Ishikawa (cell line): ENCODE measurements around the gene HELQ.

ENCODE experiments used
- CEBPB ChIP-seq: IDR thresholded peaks from 2 replicates; pipeline ENCODE4 v1.6.1; 2012
- CREB1 ChIP-seq: IDR thresholded peaks from 2 replicates; pipeline ENCODE4 v1.6.1; 2012; ENCODE audit warnings: low read depth
- EGR1 ChIP-seq: IDR thresholded peaks from 2 replicates; pipeline ENCODE4 v1.6.1; 2012
- EP300 ChIP-seq: IDR thresholded peaks from 2 replicates; pipeline ENCODE4 v1.6.1; 2012; ENCODE audit warnings: borderline replicate concordance
- FOXM1 ChIP-seq: IDR thresholded peaks from 2 replicates; pipeline ENCODE4 v1.6.1; 2012; ENCODE audit warnings: low read depth, borderline replicate concordance
- MAX ChIP-seq: IDR thresholded peaks from 2 replicates; pipeline ENCODE4 v1.6.1; 2012
- NFIC ChIP-seq: IDR thresholded peaks from 2 replicates; pipeline ENCODE4 v1.6.1; 2012
- RAD21 ChIP-seq: IDR thresholded peaks from 2 replicates; pipeline ENCODE4 v1.6.1; 2012; ENCODE audit warnings: low read depth
- TAF1 ChIP-seq: IDR thresholded peaks from 2 replicates; pipeline ENCODE4 v1.6.1; 2012; ENCODE audit warnings: low read depth, mild to moderate bottlenecking
- TCF12 ChIP-seq: IDR thresholded peaks from 2 replicates; pipeline ENCODE4 v1.6.1; 2012; ENCODE audit warnings: low read depth
- TEAD4 ChIP-seq: IDR thresholded peaks from 2 replicates; pipeline ENCODE4 v1.6.1; 2012
- YY1 ChIP-seq: IDR thresholded peaks from 2 replicates; pipeline ENCODE4 v1.6.1; 2012; ENCODE audit warnings: low read depth
- ZBTB7A ChIP-seq: IDR thresholded peaks from 2 replicates; pipeline ENCODE4 v1.6.1; 2012; ENCODE audit warnings: low read depth
- TF ChIP-seq, protein P1 (sequence below): IDR thresholded peaks from 2 replicates; pipeline ENCODE4 v1.6.1; 2012
- TF ChIP-seq, protein P2 (sequence below): IDR thresholded peaks from 2 replicates; pipeline ENCODE4 v1.6.1; 2012; ENCODE audit warnings: low read depth, mild to moderate bottlenecking

HELQ gene

GRCh38 chr4:83387476-83388312 lies 67.9 kb downstream of the HELQ start:
- TF ChIP-seq ZBTB7A (no peak), EP300 (no peak), EGR1 (no peak), TAF1 (no peak), CREB1 (no peak), RAD21 (no peak), CEBPB (no peak)
- TF ChIP-seq, protein P1, sequence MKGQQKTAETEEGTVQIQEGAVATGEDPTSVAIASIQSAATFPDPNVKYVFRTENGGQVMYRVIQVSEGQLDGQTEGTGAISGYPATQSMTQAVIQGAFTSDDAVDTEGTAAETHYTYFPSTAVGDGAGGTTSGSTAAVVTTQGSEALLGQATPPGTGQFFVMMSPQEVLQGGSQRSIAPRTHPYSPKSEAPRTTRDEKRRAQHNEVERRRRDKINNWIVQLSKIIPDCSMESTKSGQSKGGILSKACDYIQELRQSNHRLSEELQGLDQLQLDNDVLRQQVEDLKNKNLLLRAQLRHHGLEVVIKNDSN = no peak

DNA sequence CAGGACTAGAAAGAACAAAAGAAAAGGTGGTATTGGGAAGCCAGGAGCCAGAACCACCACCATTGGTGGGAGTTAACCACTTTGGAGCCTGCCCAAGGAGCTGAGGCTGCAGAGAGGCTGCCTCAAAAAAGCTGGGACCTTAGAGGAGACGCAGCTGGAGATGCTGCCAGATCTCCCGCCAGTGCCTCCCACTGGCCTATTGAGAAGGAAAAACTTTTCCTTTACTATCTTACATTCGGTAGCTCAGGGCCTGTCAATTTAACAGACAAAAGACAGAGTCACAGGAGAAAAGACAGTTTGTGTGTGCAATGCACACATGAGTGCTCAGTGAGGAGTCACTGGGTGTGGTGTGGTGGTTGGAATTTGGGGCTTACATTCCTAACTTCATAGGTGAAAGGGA lies 68.6 kb downstream of the HELQ start:
- peak; percentile 48; the same call in 1 of the 2 replicates for TF ChIP-seq TEAD4
- TF ChIP-seq, protein P1 = no peak
- no peak for TF ChIP-seq CEBPB
- TF ChIP-seq NFIC = peak; percentile 18; the same call in 1 of the 2 replicates
- peak; percentile 21; the same call in 1 of the 2 replicates for TF ChIP-seq RAD21
- TF ChIP-seq EP300 = no peak
- TF ChIP-seq MAX = 0 out of 2 replicates have a peak, but pooled peaks have one; percentile 24

DNA sequence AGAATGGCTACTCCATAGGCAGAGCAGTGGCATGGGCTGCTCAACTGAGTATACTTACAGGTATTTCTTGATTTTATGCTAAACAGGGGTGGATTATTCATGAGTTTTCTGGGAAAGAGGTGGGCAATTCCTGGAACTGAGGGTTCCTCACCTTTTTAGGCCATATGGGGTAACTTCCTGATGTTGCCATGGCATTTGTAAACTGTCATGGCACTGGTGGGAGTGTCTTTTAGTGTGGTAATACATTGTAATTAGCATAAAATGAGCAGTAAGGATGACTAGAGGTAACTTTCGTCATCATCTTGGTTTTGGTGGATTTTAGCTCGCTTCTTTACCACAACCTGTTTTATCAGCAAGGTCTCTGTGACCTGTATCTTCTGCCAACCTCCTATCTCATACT lies 72.8 kb downstream of the HELQ start:
- TF ChIP-seq TCF12 (no peak), RAD21 (no peak)
- TF ChIP-seq, protein P2, sequence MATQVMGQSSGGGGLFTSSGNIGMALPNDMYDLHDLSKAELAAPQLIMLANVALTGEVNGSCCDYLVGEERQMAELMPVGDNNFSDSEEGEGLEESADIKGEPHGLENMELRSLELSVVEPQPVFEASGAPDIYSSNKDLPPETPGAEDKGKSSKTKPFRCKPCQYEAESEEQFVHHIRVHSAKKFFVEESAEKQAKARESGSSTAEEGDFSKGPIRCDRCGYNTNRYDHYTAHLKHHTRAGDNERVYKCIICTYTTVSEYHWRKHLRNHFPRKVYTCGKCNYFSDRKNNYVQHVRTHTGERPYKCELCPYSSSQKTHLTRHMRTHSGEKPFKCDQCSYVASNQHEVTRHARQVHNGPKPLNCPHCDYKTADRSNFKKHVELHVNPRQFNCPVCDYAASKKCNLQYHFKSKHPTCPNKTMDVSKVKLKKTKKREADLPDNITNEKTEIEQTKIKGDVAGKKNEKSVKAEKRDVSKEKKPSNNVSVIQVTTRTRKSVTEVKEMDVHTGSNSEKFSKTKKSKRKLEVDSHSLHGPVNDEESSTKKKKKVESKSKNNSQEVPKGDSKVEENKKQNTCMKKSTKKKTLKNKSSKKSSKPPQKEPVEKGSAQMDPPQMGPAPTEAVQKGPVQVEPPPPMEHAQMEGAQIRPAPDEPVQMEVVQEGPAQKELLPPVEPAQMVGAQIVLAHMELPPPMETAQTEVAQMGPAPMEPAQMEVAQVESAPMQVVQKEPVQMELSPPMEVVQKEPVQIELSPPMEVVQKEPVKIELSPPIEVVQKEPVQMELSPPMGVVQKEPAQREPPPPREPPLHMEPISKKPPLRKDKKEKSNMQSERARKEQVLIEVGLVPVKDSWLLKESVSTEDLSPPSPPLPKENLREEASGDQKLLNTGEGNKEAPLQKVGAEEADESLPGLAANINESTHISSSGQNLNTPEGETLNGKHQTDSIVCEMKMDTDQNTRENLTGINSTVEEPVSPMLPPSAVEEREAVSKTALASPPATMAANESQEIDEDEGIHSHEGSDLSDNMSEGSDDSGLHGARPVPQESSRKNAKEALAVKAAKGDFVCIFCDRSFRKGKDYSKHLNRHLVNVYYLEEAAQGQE = no peak

DNA sequence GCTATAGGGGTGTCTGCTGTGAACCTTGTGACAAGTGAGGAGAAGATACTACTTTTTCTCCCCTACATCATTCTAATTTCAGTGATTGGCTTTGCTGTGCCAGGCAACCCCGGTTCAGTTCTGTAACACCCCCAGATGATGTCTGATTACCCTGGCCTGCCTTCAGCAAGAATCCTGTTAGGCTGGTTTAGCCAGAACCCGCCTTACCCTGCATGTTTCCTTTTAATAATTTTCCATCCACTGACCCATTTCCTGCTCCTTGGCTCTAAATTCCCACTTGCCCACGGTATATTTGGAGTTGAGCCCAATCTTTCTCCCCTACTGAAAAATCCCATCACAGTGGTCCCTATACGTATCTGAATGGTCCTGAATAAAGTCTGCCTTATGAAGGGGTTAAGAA lies 74.5 kb downstream of the HELQ start:
- TF ChIP-seq TEAD4 (peak; percentile 73), NFIC (peak; percentile 61; the same call in 1 of the 2 replicates), TCF12 (peak; percentile 62), EP300 (peak; percentile 75; the same call in 1 of the 2 replicates), FOXM1 (peak; percentile 46; the same call in 1 of the 2 replicates), YY1 (no peak)
- TF ChIP-seq, protein P2 = no peak
- TF ChIP-seq, protein P1 = no peak

DNA sequence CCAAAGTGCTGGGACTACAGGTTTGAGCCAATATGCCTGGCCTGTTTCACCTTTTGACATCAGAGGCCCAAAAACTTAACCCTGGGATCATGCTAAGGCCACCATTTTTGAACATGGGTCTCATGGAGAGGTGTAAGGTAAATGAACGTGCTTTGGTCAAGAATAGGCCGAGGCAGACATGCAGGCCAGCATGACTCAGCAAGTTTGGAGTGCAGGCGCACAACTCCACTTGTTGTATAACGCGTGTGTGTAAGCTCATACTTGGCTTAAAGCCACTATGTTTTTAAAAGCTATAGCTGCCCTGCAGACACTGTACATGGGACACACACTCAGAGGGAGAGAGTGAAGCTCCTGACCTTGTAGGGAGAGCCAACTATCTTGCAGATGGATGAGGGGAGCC lies 77.2 kb downstream of the HELQ start:
- no peak for TF ChIP-seq TAF1
- TF ChIP-seq ZBTB7A = no peak
- TF ChIP-seq, protein P1 = peak; percentile 35; the same call in 1 of the 2 replicates
- TF ChIP-seq FOXM1 = no peak
- no peak for TF ChIP-seq MAX
- no peak for TF ChIP-seq CREB1
- TF ChIP-seq CEBPB = no peak
- no peak for TF ChIP-seq NFIC
- TF ChIP-seq TCF12 = no peak
- peak; percentile 69; the same call in 1 of the 2 replicates for TF ChIP-seq YY1
- TF ChIP-seq, protein P2 = no peak
- no peak for TF ChIP-seq RAD21
